Measurements from ENCODE around the gene MPST.

DNA sequence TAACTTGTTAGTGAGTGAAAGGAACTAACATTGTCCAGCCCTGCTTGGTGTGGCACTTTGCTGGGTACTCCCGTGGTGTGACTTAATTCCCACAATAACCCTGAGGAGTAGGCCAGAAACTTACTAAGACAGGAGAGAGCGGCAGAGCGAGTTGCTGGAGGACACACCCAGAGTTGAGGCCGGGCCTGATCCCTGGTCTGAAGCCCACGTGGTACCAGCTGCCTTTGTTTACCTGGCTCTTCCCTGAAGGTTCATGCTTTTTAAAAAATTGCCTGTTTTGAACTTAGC lies 594 bp downstream of the MPST start:
- no peak for TF ChIP-seq CTCF (IDR thresholded peaks at IDR 0.05; ENCODE audit: low read depth, low read length)
- TF ChIP-seq EZH2phosphoT487 (IDR thresholded peaks at IDR 0.05; ENCODE audit: low read depth) = no peak

Measured in OCI-LY3 (cell line).